IMR-90 (cell line): ENCODE results near the gene MPC2. TPM values are rescaled to one million over a fixed set of nuclear protein-coding genes. Genes with fewer than 3 reads are reported as not detected.

Experiments
- ATAC-seq: fragments of 200-7000 bp; cut with Tn5 transposase; 2 replicates; pipeline ENCODE4 v1.9.1; 2020; ENCODE audit warnings: low read depth, mild to moderate bottlenecking, moderate library complexity
- BruUV-seq: library from RNA; stranded (reverse); fragments of 400-500 nt; replicated peaks from 2 replicates; lab custom pipeline; 2021; lab: Mats Ljungman, UMichigan
- CTCF ChIA-PET: fragments of 300-600 bp; formaldehyde crosslinking; extraction: SDS; loops from one replicate; lab custom pipeline; 2021; ENCODE audit warnings: antibody characterized with exemption; lab: Yijun Ruan, JAX
- POLR2A ChIA-PET: fragments of 300-600 bp; sonication (Branson Sonifier 250); formaldehyde crosslinking; loops from one replicate; lab custom pipeline; 2022; ENCODE audit warnings: antibody characterized with exemption; ENCODE audit not compliant: unreplicated experiment; lab: Charles Lee
- DNase-seq: peaks from one replicate; pipeline ENCODE4 v3.0.0; 2013
- H2AFZ ChIP-seq: replicated peaks from 2 replicates; pipeline ENCODE3; 2013; ENCODE audit warnings: low read length, mild to moderate bottlenecking; ENCODE audit not compliant: poor library complexity
- H2AK5ac ChIP-seq: 2 replicates; pipeline ENCODE4 v1.6.1; 2013; ENCODE audit warnings: low read depth, low read length, inconsistent platforms
- H2AK9ac ChIP-seq: replicated peaks from 2 replicates; pipeline ENCODE3; 2013; ENCODE audit warnings: mild to moderate bottlenecking, low read depth, low read length, moderate library complexity; ENCODE audit not compliant: poor library complexity
- H2BK120ac ChIP-seq: 2 replicates; pipeline ENCODE4 v1.6.1; 2013; ENCODE audit warnings: low read depth, low read length, inconsistent platforms
- H2BK15ac ChIP-seq: 3 replicates; pipeline ENCODE4 v1.6.1; 2013; ENCODE audit warnings: low read depth, low read length, inconsistent platforms
- H2BK20ac ChIP-seq: 2 replicates; pipeline ENCODE4 v1.6.1; 2013; ENCODE audit warnings: low read depth, mild to moderate bottlenecking, inconsistent platforms, low read length, moderate library complexity
- H2BK5ac ChIP-seq: 2 replicates; pipeline ENCODE4 v1.6.1; 2013; ENCODE audit warnings: mild to moderate bottlenecking, low read depth, low read length, inconsistent platforms; ENCODE audit not compliant: poor library complexity, severe bottlenecking
- H3K14ac ChIP-seq: replicated peaks from 2 replicates; pipeline ENCODE4 v1.6.1; 2013; ENCODE audit warnings: low read depth, low read length, inconsistent platforms
- H3K18ac ChIP-seq: 2 replicates; pipeline ENCODE4 v1.6.1; 2013; ENCODE audit warnings: low read depth, low read length, control low read depth
- H3K23ac ChIP-seq: 2 replicates; pipeline ENCODE4 v1.6.1; 2013; ENCODE audit warnings: low read depth, low read length, inconsistent platforms
- H3K27ac ChIP-seq: 2 replicates; pipeline ENCODE4 v1.5.1; 2013; ENCODE audit warnings: mild to moderate bottlenecking, control low read depth, low read length; ENCODE audit not compliant: insufficient read depth
- H3K27me3 ChIP-seq: 2 replicates; pipeline ENCODE4 v1.6.1; 2013; ENCODE audit warnings: low read length; ENCODE audit not compliant: control insufficient read depth, insufficient read depth
- H3K36me3 ChIP-seq: 2 replicates; pipeline ENCODE4 v1.6.1; 2013; ENCODE audit warnings: low read length, mixed read lengths; ENCODE audit not compliant: control insufficient read depth, insufficient read depth
- H3K4ac ChIP-seq: 2 replicates; pipeline ENCODE4 v1.6.1; 2013; ENCODE audit warnings: low read depth, low read length, inconsistent platforms
- H3K4me1 ChIP-seq: 2 replicates; pipeline ENCODE4 v1.6.1; 2013; ENCODE audit warnings: low read length, mixed read lengths; ENCODE audit not compliant: control insufficient read depth, insufficient read depth
- H3K4me2 ChIP-seq: 2 replicates; pipeline ENCODE4 v1.6.1; 2013; ENCODE audit warnings: low read depth, mild to moderate bottlenecking, control low read depth, low read length, moderate library complexity
- H3K4me3 ChIP-seq: 2 replicates; pipeline ENCODE4 v1.5.1; 2013; ENCODE audit warnings: low read depth, mild to moderate bottlenecking, control low read depth, low read length, moderate library complexity; ENCODE audit not compliant: insufficient read depth
- H3K56ac ChIP-seq: 2 replicates; pipeline ENCODE4 v1.6.1; 2013; ENCODE audit warnings: low read length, inconsistent platforms; ENCODE audit not compliant: insufficient read depth; ENCODE audit errors: extremely low read depth
- H3K79me1 ChIP-seq, 2 experiments: 2 replicates each; pipeline ENCODE4 v1.6.1; 2013; ENCODE audit warnings: low read length in 2 of 2, inconsistent platforms in 1 of 2, low read depth in 1 of 2
- H3K9ac ChIP-seq: 2 replicates; pipeline ENCODE4 v1.6.1; 2013; ENCODE audit warnings: low read depth, low read length, control low read depth
- H3K9me1 ChIP-seq: 2 replicates; pipeline ENCODE4 v1.6.1; 2013; ENCODE audit warnings: low read length, inconsistent platforms; ENCODE audit not compliant: insufficient read depth
- H3K9me3 ChIP-seq: 2 replicates; pipeline ENCODE4 v1.6.1; 2013; ENCODE audit warnings: low read length; ENCODE audit not compliant: control insufficient read depth, insufficient read depth
- H4K20me1 ChIP-seq: 2 replicates; pipeline ENCODE4 v1.6.1; 2013; ENCODE audit warnings: low read length, inconsistent platforms; ENCODE audit not compliant: insufficient read depth
- H4K5ac ChIP-seq: 2 replicates; pipeline ENCODE4 v1.6.1; 2013; ENCODE audit warnings: mild to moderate bottlenecking, low read depth, low read length, control low read depth
- H4K8ac ChIP-seq, 2 experiments: 2 replicates each; pipeline ENCODE4 v1.6.1; 2013; ENCODE audit warnings: low read depth in 2 of 2, low read length in 2 of 2, control low read depth in 1 of 2, inconsistent platforms in 1 of 2
- H4K91ac ChIP-seq: 2 replicates; pipeline ENCODE4 v1.6.1; 2013; ENCODE audit warnings: low read depth, low read length, inconsistent platforms; ENCODE audit not compliant: insufficient read depth
- BHLHE40 ChIP-seq: fragments of 150-350 bp; IDR thresholded peaks from 2 replicates; pipeline ENCODE4 v1.6.1; 2016; ENCODE audit warnings: mild to moderate bottlenecking, low read depth, low read length
- CEBPB ChIP-seq: IDR thresholded peaks from 2 replicates; pipeline ENCODE4 v1.6.1; 2012; ENCODE audit warnings: low read depth, low read length, improper control_type of control experiment
- CHD1 ChIP-seq: IDR thresholded peaks from 2 replicates; pipeline ENCODE4 v1.6.1; 2012; ENCODE audit warnings: low read depth, low read length, improper control_type of control experiment
- CTCF ChIP-seq: conservative IDR thresholded peaks from 2 replicates; pipeline ENCODE4 v1.5.1; 2012; ENCODE audit warnings: mild to moderate bottlenecking, low read depth, low read length, improper control_type of control experiment
- ELK1 ChIP-seq: fragments of 150-350 bp; IDR thresholded peaks from 2 replicates; pipeline ENCODE4 v1.6.1; 2016; ENCODE audit warnings: low read depth, mild to moderate bottlenecking, low read length, moderate library complexity, borderline replicate concordance
- FOS ChIP-seq: fragments of 150-350 bp; IDR thresholded peaks from 2 replicates; pipeline ENCODE4 v1.6.1; 2016; ENCODE audit warnings: low read depth, low read length
- MAFK ChIP-seq: IDR thresholded peaks from 2 replicates; pipeline ENCODE4 v1.6.1; 2012; ENCODE audit warnings: low read depth, low read length, improper control_type of control experiment
- MAZ ChIP-seq: IDR thresholded peaks from 2 replicates; pipeline ENCODE4 v1.6.1; 2012; ENCODE audit warnings: low read depth, mild to moderate bottlenecking, low read length, improper control_type of control experiment, moderate library complexity, borderline replicate concordance
- MXI1 ChIP-seq: IDR thresholded peaks from 2 replicates; pipeline ENCODE4 v1.6.1; 2012; ENCODE audit warnings: low read depth, mild to moderate bottlenecking, low read length, moderate library complexity, borderline replicate concordance
- NFE2L2 ChIP-seq: fragments of 150-350 bp; IDR thresholded peaks from 2 replicates; pipeline ENCODE4 v1.6.1; 2016; ENCODE audit warnings: low read depth, mild to moderate bottlenecking, low read length
- POLR2A ChIP-seq: IDR thresholded peaks from 2 replicates; pipeline ENCODE4 v1.6.1; 2012; ENCODE audit warnings: mild to moderate bottlenecking, low read depth, low read length
- RAD21 ChIP-seq: IDR thresholded peaks from 2 replicates; pipeline ENCODE4 v1.6.1; 2012; ENCODE audit warnings: low read length, improper control_type of control experiment
- RCOR1 ChIP-seq: IDR thresholded peaks from 2 replicates; pipeline ENCODE4 v1.6.1; 2012; ENCODE audit warnings: mild to moderate bottlenecking, low read length, improper control_type of control experiment; ENCODE audit not compliant: insufficient replicate concordance
- RFX5 ChIP-seq: IDR thresholded peaks from 2 replicates; pipeline ENCODE4 v1.8.0; 2012; ENCODE audit warnings: low read depth, mild to moderate bottlenecking, low read length, moderate library complexity
- SMC3 ChIP-seq: fragments of 150-350 bp; IDR thresholded peaks from 2 replicates; pipeline ENCODE4 v1.6.1; 2016; ENCODE audit warnings: low read depth, mild to moderate bottlenecking, antibody characterized with exemption, low read length, moderate library complexity
- WGBS, 2 experiments: methylation state at CpG; one replicate each; pipeline versions ENCODE4 v1.1.5 to v1.1.7; 2013; ENCODE audit warnings: missing lambda C conversion rate in 2 of 2; ENCODE audit not compliant: insufficient read length in 1 of 2; ENCODE audit errors: extremely low coverage in 2 of 2; 5-methylcytosine and 5-hydroxymethylcytosine counted together
- dilution Hi-C: fragments of 300-500 bp; cut with HindIII; formaldehyde crosslinking; loops from one replicate; pipeline ENCODE4 v1.14.3; 2018; ENCODE audit warnings: low sequenced_read_pairs; ENCODE audit not compliant: unreplicated experiment
- in situ Hi-C: fragments of 300-500 bp; cut with MboI; formaldehyde crosslinking; loops from 3 replicates; pipeline ENCODE4 v1.14.3; 2019; ENCODE audit warnings: low sequenced_read_pairs, inconsistent platforms, mixed read lengths
- intact Hi-C: fragments of 100-400 bp; cut with micrococcal nuclease; formaldehyde crosslinking; loops from 2 replicates; pipeline ENCODE4 v1.10.0; 2022
- polyA plus RNA-seq, 3 experiments: library from polyadenylated mRNA; depleted of rRNA; stranded (reverse); fragments of >200 nt; gene quantifications; 2 replicates each; pipeline ENCODE4 v1.2.3, GENCODE V29; 2012; ENCODE audit warnings: low replicate concordance in 1 of 3
- total RNA-seq: library from RNA; depleted of rRNA; stranded (reverse); fragments of >200 nt; gene quantifications from 2 replicates; pipeline ENCODE4 v1.2.3, GENCODE V29; 2012
- TF ChIP-seq, protein P1 (sequence below): fragments of 150-350 bp; IDR thresholded peaks from 2 replicates; pipeline ENCODE4 v1.6.1; 2017; ENCODE audit warnings: mild to moderate bottlenecking, antibody characterized with exemption, low read length, low read depth

The MPC2 gene
- total and polyA plus RNA-seq, 2 of the 4 experiments (the other 2 are of a cell fraction) = 35.0 to 42.9 TPM

- no CpG with 5 or more reads among the region's 5 CpGs for WGBS, 2 experiments
- Histone ChIP-seq H3K4ac (no peak overlapping the region), H3K36me3 (peaks cover 3% of the 10 kb centered on the region; the same call in 1 of the 2 replicates), H2AK9ac (no peak overlapping the region), H4K91ac (no peak overlapping the region), H2BK120ac (peak overlapping the region; percentile 44; the same call in 1 of the 2 replicates), H4K20me1 (peaks cover 28% of the 10 kb centered on the region; the same call in 1 of the 2 replicates), H3K18ac (peak overlapping the region; percentile 7; the same call in 1 of the 2 replicates), H3K9me1 (no peaks in the 10 kb centered on the region), H2BK15ac (no peak overlapping the region), H3K4me1 (no peaks in the 10 kb centered on the region), H3K56ac (peak overlapping the region; percentile 95), H3K4me3 (peak overlapping the region; percentile 98), H3K79me1 (peaks cover 0 to 27% of the 10 kb centered on the region in 2 experiments; a peak in 3 of 4 replicates), H3K23ac (peak overlapping the region; percentile 93; the same call in 1 of the 2 replicates), H2AK5ac (no peak overlapping the region), H2AFZ (peak overlapping the region; percentile 99), H2BK20ac (no peak overlapping the region), H3K9ac (peak overlapping the region; percentile 97), H3K27ac (peak overlapping the region; percentile 89; the same call in 1 of the 2 replicates), H4K8ac (peak overlapping the region in 1 of 2 experiments; percentile 7; a peak in 1 of 4 replicates), H3K27me3 (no peaks in the 10 kb centered on the region), H4K5ac (no peak overlapping the region), H3K4me2 (peak overlapping the region; percentile 65), H2BK5ac (peak overlapping the region; percentile 81), H3K9me3 (no peaks in the 10 kb centered on the region), H3K14ac (0 out of 2 replicates have a peak overlapping the region, but pooled peaks have one; percentile 71)
- in situ Hi-C loops (no loop called here), dilution Hi-C loops (no loop called here), intact Hi-C loops (loop anchor here (2.0 to 5.0 kb wide), 5 partner anchors 115 to 290 kb away; partner anchors contain the start of gene SFT2D2)
- TF ChIP-seq POLR2A (no peak), MAFK (no peak), RFX5 (no peak), BHLHE40 (no peak), ELK1 (no peak), CHD1 (no peak), CTCF (no peak), RCOR1 (no peak), NFE2L2 (no peak), FOS (no peak), RAD21 (no peak), MXI1 (no peak), MAZ (no peak), SMC3 (no peak), CEBPB (no peak)
- TF ChIP-seq, protein P1, sequence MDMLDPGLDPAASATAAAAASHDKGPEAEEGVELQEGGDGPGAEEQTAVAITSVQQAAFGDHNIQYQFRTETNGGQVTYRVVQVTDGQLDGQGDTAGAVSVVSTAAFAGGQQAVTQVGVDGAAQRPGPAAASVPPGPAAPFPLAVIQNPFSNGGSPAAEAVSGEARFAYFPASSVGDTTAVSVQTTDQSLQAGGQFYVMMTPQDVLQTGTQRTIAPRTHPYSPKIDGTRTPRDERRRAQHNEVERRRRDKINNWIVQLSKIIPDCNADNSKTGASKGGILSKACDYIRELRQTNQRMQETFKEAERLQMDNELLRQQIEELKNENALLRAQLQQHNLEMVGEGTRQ = no peak
- ATAC-seq = no peak
- ChIA-PET POLR2A (interaction anchor here (1.2 kb wide), 1 partner anchor 116 kb away, joined by 3 read pairs; no protein-coding TSS in a partner anchor), CTCF (interaction anchor here (0.6 to 1.0 kb wide), 2 partner anchors 145 to 280 kb away, joined by 3 to 5 read pairs; no protein-coding TSS in a partner anchor)
- no peak for DNase-seq
- no TSS peak for BruUV-seq
Measured at GRCh38 chr1:167937709-167938010, 788 bp upstream of the MPC2 start.
